RWPE1 (cell line): Measurements from ENCODE around the gene PSMG2.

Experiments used
- CTCF ChIA-PET: fragments of 350-600 bp; sonication (Branson Sonifier 250); formaldehyde crosslinking; extraction: SDS; loops from one replicate; lab custom pipeline; 2021; lab: Yijun Ruan, JAX
- POLR2A ChIA-PET: fragments of 400-600 bp; formaldehyde crosslinking; extraction: SDS; loops from one replicate; lab custom pipeline; 2020; ENCODE audit warnings: antibody characterized with exemption; ENCODE audit not compliant: low non-redundant PET; lab: Yijun Ruan, JAX
- DNase-seq: peaks from one replicate; pipeline ENCODE4 v3.0.0; 2012; ENCODE audit warnings: low spot score
- H3K27ac ChIP-seq: fragments of 450-650 bp; 2 replicates; pipeline ENCODE4 v1.5.1; 2017
- TF ChIP-seq, protein P1 (sequence below): fragments of 450-650 bp; conservative IDR thresholded peaks from 2 replicates; pipeline ENCODE4 v1.5.1; 2017; ENCODE audit warnings: low read depth, mild to moderate bottlenecking

The PSMG2 gene, protein sequence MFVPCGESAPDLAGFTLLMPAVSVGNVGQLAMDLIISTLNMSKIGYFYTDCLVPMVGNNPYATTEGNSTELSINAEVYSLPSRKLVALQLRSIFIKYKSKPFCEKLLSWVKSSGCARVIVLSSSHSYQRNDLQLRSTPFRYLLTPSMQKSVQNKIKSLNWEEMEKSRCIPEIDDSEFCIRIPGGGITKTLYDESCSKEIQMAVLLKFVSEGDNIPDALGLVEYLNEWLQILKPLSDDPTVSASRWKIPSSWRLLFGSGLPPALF

DNA sequence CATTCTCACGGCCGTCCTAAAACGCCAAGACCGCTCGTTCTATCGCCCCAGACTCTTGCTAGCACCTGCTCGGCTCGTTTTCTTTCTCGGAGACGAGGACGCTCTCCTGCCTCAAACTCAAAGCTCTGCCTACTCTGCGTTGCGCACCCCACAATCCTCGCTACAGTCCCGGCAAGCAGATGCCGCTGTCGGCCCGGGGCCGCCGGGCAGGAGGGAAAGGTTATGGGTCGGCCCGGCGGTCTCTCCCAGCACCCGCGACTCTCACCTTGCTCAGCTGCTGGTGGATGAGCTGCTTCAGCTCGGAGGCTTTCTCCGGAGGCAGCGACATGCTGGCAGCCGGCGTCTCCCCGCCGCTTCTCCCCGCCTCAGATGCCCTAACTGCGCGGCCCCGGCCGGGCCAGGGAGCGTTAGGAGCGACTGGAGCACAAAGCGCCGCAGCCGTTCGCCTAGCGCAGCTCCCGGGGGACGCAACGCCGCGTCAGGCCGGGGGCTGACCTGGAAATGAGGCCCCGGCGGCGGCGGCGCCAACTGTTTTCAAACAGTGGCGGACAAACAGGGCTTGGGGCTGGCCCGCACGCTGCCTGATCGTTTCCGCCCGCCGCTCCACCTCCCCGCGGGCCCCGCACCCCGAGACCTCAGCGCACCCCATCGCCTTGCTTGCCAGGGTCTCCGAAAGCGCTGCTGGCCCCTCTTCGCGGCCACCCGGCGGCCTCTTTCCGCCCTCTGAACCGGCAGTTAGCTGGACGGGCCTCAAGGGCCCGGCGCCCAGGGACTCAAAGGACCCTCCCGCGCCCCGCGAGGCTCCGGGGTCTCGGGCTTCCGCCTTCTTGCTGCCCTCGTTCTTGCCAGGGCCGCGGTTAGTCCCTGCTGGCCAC is at the start of gene PSMG2, which contains the start of gene CEP76:
PSMG2 (plus strand) TSS at position 822 of the 875 bp plus-strand sequence. CDS start 66 bp downstream, outside the sequence.
CEP76 (minus strand) TSS at position 503 of the 875 bp plus-strand sequence; CDS start at position 328, 175 bp downstream.
- TF ChIP-seq, protein P1, sequence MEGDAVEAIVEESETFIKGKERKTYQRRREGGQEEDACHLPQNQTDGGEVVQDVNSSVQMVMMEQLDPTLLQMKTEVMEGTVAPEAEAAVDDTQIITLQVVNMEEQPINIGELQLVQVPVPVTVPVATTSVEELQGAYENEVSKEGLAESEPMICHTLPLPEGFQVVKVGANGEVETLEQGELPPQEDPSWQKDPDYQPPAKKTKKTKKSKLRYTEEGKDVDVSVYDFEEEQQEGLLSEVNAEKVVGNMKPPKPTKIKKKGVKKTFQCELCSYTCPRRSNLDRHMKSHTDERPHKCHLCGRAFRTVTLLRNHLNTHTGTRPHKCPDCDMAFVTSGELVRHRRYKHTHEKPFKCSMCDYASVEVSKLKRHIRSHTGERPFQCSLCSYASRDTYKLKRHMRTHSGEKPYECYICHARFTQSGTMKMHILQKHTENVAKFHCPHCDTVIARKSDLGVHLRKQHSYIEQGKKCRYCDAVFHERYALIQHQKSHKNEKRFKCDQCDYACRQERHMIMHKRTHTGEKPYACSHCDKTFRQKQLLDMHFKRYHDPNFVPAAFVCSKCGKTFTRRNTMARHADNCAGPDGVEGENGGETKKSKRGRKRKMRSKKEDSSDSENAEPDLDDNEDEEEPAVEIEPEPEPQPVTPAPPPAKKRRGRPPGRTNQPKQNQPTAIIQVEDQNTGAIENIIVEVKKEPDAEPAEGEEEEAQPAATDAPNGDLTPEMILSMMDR = no peak
- ChIA-PET CTCF (interaction anchor here (0.5 kb wide), 1 partner anchor 194 kb away, joined by 4 read pairs; no protein-coding TSS in a partner anchor), POLR2A (interaction anchor here (0.5 to 0.7 kb wide), 2 partner anchors 10 to 310 kb away, joined by 4 to 5 read pairs; no protein-coding TSS in a partner anchor)

DNA sequence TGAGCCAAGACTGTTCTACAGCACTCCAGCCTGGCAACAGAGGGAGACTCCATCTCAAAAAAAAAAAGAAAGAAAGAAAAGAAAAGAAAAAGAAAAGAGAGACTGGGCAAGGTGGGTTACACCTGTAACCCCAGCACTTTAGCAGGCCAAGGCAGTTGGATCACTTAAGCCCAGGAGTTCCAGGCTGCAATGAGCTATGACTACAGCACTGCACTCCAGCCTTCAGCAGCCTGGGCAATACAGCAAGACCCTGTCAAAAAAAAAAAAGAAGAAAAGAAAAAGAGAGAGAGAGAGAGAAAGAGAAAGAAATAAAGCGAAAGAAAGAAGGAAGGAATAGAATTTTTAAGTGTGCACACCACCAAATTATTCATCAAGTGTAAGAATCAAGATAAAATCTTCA is 47.9 kb upstream of the PSMG2 start:
- POLR2A ChIA-PET = no interaction called here
- CTCF ChIA-PET = no interaction called here
- TF ChIP-seq, protein P1 = no peak
- no peak overlapping the region for H3K27ac ChIP-seq
- DNase-seq = no peak

More for the DNA sequence above, at the start of gene PSMG2, which contains the start of gene CEP76:
- H3K27ac ChIP-seq = peak within 1 kb of the TSS; percentile 93
- DNase-seq = peak; percentile 90

DNA sequence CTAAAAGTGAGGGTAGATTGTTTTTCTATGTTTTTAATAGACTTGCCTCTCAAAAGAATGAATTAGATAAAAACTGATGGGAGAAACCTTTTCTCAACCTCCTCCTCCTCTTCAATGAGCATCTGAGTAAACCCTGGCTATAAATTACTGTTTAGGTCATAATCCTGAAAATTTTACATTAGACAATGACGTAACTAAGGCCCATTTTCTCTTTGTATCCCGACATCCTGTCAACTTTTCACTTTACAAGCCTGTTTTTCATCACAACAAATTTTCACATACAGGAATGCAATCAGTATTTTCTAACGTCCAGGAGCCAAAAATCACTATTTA is 46.3 kb upstream of the PSMG2 start:
- TF ChIP-seq, protein P1 = no peak
- H3K27ac ChIP-seq = peak overlapping the region; percentile 94
- ChIA-PET POLR2A (no interaction called here), CTCF (no interaction called here)
- DNase-seq = no peak

DNA sequence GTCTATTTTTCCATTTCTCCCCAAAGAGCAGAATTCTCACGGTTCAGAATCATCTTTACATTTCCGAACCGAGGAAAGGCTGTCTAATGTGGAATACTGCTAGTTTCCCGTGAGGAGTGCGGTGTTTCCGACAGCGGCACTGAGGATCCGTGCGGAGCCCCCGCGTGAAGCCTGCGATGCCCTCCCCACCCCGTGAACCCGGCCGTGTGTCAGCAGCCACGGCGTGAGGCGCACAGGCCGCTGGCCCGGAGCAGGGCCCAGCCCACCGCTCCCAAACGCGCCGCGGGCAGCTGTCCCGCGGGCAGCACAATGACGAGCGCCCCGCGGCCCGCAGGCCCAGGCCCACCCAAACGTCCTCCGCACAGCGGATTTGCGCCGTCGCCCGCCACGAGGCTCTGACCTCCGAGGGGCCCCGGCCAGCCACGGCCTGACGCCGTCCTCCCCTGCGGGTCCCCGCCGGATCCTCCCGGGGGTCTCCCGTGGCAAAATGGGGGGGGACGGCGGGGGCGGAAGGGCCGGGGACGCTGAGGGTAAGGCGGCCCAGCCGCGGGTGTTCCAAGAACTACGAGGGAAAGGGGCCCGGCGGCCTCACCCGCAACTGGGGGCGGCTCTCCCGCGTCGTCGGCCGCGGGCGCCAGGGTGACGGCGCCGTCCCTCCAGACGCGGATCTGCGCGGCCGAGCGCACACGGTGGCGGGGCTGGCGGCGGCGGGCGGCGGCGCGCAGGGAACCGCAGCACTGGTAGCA is 45.7 kb upstream of the PSMG2 start:
- H3K27ac ChIP-seq = peak overlapping the region; percentile 94
- TF ChIP-seq, protein P1 = no peak
- ChIA-PET POLR2A (interaction anchor here (0.7 kb wide), 1 partner anchor 50 kb away, joined by 4 read pairs; no protein-coding TSS in a partner anchor), CTCF (no interaction called here)
- DNase-seq = no peak

DNA sequence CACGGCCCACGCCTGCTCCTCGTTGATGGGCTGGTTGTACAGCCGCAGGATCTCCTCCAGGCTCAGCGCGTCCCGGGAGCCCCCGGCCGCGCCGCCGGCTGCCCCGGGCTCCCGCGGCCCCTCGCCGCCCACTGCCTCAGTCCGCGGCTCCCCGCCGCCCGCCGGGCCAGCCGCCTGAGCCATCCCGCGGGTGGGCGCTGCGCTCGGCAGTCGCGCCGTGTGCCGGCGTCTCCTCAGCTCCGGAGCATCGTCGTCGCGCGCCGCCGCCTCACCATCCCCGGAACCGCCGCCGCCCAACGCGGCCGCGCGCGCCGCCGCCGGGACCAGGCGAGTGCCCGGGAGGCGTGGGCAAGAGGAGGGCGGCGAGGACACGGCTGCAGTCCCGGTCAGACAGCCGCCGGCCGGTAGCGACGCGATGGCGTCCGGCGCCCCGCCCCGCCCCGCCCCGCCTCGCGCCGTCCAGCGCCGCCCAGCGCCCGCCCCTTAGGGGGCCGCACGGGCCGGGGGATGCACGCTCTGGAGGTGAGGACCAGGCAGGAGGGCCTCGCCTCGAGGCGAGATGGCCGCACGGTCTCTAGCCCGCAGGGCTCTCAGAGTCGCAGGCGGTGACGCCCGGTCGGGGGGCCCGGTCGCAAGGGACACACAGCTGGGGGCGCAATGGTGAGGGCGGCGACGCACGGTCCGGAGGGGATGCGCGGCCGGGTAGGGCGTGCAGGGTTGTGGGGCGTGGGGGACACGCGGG is 45.0 kb upstream of the PSMG2 start, which contains the start of gene SPIRE1:
SPIRE1 (minus strand) TSS at position 424 of the 742 bp plus-strand sequence; CDS start at position 183, 241 bp downstream.
- TF ChIP-seq, protein P1 = no peak
- peak within 1 kb of the TSS; percentile 94 for H3K27ac ChIP-seq
- DNase-seq = peak; percentile 64
- POLR2A ChIA-PET = interaction anchor here (0.7 kb wide), 1 partner anchor 51 kb away, joined by 4 read pairs; no protein-coding TSS in a partner anchor
- CTCF ChIA-PET = no interaction called here
